NCI-H226 (cell line): ENCODE measurements around the gene SPOCK3.
"Not testable (repeated sequence)": the region's sequence is repeated elsewhere in the genome, so short reads cannot be mapped to it uniquely, and the experiment has no call there.

Experiments
- DNase-seq: peaks from one replicate; pipeline ENCODE4 v3.0.0-alpha.2; 2015

Gene SPOCK3

GRCh38 chr4:167234316-167234881 is at the start of gene SPOCK3:
TSS of gene SPOCK3 (minus strand) at chr4:167234494.
- DNase-seq, result no peak

- DNase-seq, result peak; percentile 1
Measured at GRCh38 chr4:167282171-167282864, 48.0 kb upstream of the SPOCK3 start.

GRCh38 chr4:167281545-167281944 is 47.3 kb upstream of the SPOCK3 start:
- DNase-seq, result not testable (repeated sequence)

- no peak for DNase-seq
Measured at GRCh38 chr4:167274351-167274750, 40.1 kb upstream of the SPOCK3 start.

- DNase-seq, result no peak
Measured at GRCh38 chr4:167265231-167265630, 30.9 kb upstream of the SPOCK3 start.

- DNase-seq, result no peak
Measured at GRCh38 chr4:167248271-167248670, 14.0 kb upstream of the SPOCK3 start.

GRCh38 chr4:167239627-167240026 is 5.3 kb upstream of the SPOCK3 start:
- DNase-seq, result no peak

GRCh38 chr4:167238226-167238625 is 3.9 kb upstream of the SPOCK3 start:
- DNase-seq, result no peak

GRCh38 chr4:167233685-167234315 is 494 bp downstream of the SPOCK3 start:
- no peak for DNase-seq

GRCh38 chr4:167232805-167233684 is 1.2 kb downstream of the SPOCK3 start:
- no peak for DNase-seq

- DNase-seq, result no peak
Measured at GRCh38 chr4:167230744-167231143, 3.5 kb downstream of the SPOCK3 start.

- DNase-seq, result no peak
Measured at GRCh38 chr4:167222099-167222498, 12.2 kb downstream of the SPOCK3 start.

- DNase-seq, result no peak
Measured at GRCh38 chr4:167221084-167221483, 13.2 kb downstream of the SPOCK3 start.

GRCh38 chr4:167218022-167218608 is 16.2 kb downstream of the SPOCK3 start:
- DNase-seq, result no peak

GRCh38 chr4:167216783-167217182 is 17.5 kb downstream of the SPOCK3 start:
- no peak for DNase-seq

GRCh38 chr4:167210166-167210565 is 24.1 kb downstream of the SPOCK3 start:
- no peak for DNase-seq

GRCh38 chr4:167196344-167197012 is 37.8 kb downstream of the SPOCK3 start:
- no peak for DNase-seq

GRCh38 chr4:167190379-167190778 is 43.9 kb downstream of the SPOCK3 start:
- no peak for DNase-seq

- DNase-seq, result no peak
Measured at GRCh38 chr4:167185465-167185864, 48.8 kb downstream of the SPOCK3 start.

GRCh38 chr4:167183036-167183435 is 51.3 kb downstream of the SPOCK3 start:
- no peak for DNase-seq

- DNase-seq, result no peak
Measured at GRCh38 chr4:167177925-167178324, 56.4 kb downstream of the SPOCK3 start.

GRCh38 chr4:167176723-167177367 is 57.4 kb downstream of the SPOCK3 start:
- DNase-seq, result no peak
